K562 (cell line): ENCODE measurements around the gene SYNCRIP. TPM values are rescaled to one million over a fixed set of nuclear protein-coding genes. Genes with fewer than 3 reads are reported as not detected.

Experiments used
- CREB5 ChIP-seq: fragments of 250-450 bp; sonication (Bioruptor Pico); IDR thresholded peaks from 2 replicates; pipeline ENCODE4 v1.5.0; 2020; ENCODE audit warnings: mild to moderate bottlenecking
- ESRRA ChIP-seq: fragments of 450-650 bp; IDR thresholded peaks from 2 replicates; pipeline ENCODE4 v1.6.1; 2014; ENCODE audit warnings: low read depth, mild to moderate bottlenecking, moderate library complexity, borderline replicate concordance
- ETV1 ChIP-seq: fragments of 450-650 bp; conservative IDR thresholded peaks from 2 replicates; pipeline ENCODE4 v1.6.1; 2016; ENCODE audit warnings: missing genetic modification characterization, control low read depth, low read depth, missing compliant biosample characterization
- MAFG ChIP-seq: fragments of 450-650 bp; conservative IDR thresholded peaks from 2 replicates; pipeline ENCODE4 v1.6.1; 2016; ENCODE audit warnings: missing genetic modification characterization, missing compliant biosample characterization
- MXD1 ChIP-seq: fragments of 250-450 bp; sonication (Bioruptor Pico); IDR thresholded peaks from 2 replicates; pipeline ENCODE4 v1.8.0; 2021; ENCODE audit warnings: borderline replicate concordance, mild to moderate bottlenecking, moderate library complexity; ENCODE audit not compliant: poor library complexity, severe bottlenecking
- MYC ChIP-seq, 2 experiments: fragments of 250-450 bp in 1 of 2; sonication (Bioruptor Pico) in 1 of 2; IDR thresholded peaks; 2 replicates each; pipeline versions ENCODE4 v1.5.1 to v1.6.1; 2012 to 2021; ENCODE audit warnings: low read depth in 2 of 2, borderline replicate concordance in 1 of 2, improper control_type of control experiment in 1 of 2, low read length in 1 of 2, mild to moderate bottlenecking in 1 of 2, moderate library complexity in 1 of 2
- NKRF ChIP-seq: fragments of 450-650 bp; IDR thresholded peaks from 2 replicates; pipeline ENCODE4 v1.6.1; 2016; ENCODE audit warnings: borderline replicate concordance
- SAP30 ChIP-seq: fragments of 200-600 bp; sonication (generic); IDR thresholded peaks from 2 replicates; pipeline ENCODE4 v1.6.1; 2012; ENCODE audit warnings: borderline replicate concordance, low read depth, mild to moderate bottlenecking, moderate library complexity, low read length, control low read depth, inconsistent platforms; ENCODE audit not compliant: insufficient read depth, poor library complexity, severe bottlenecking
- SNRNP70 ChIP-seq: fragments of 200-400 bp; formaldehyde crosslinking; optimal IDR thresholded peaks from 2 replicates; pipeline ENCODE3; 2017; ENCODE audit warnings: low read depth, low read length
- SRF ChIP-seq, 2 experiments: fragments of 250-450, 450-650 bp in 1 of 2; sonication (Bioruptor Pico) in 1 of 2; sonication (generic) in 1 of 2; formaldehyde crosslinking; IDR thresholded peaks; 2 replicates each; pipeline versions ENCODE4 v1.5.0 to v1.5.1; 2020 to 2022; ENCODE audit warnings: mild to moderate bottlenecking in 1 of 2, missing genetic modification reagents in 1 of 2
- STAT5A ChIP-seq: IDR thresholded peaks from 2 replicates; pipeline ENCODE4 v1.6.1; 2012; ENCODE audit warnings: low read length, inconsistent platforms, borderline replicate concordance
- TARDBP ChIP-seq: fragments of 450-650 bp; IDR thresholded peaks from 2 replicates; pipeline ENCODE4 v1.6.1; 2016
- THRAP3 ChIP-seq: fragments of 450-650 bp; IDR thresholded peaks from 2 replicates; pipeline ENCODE4 v1.6.1; 2016; ENCODE audit warnings: mild to moderate bottlenecking, inconsistent platforms, borderline replicate concordance
- XRCC5 ChIP-seq: fragments of 200-400 bp; formaldehyde crosslinking; IDR thresholded peaks from 2 replicates; pipeline ENCODE4 v1.6.1; 2017; ENCODE audit warnings: low read depth, mild to moderate bottlenecking, low read length
- ZC3H4 ChIP-seq: sonication (generic); formaldehyde crosslinking; IDR thresholded peaks from 2 replicates; pipeline ENCODE4 v1.9.0; 2021; ENCODE audit warnings: missing genetic modification reagents, borderline replicate concordance
- ZNF740 ChIP-seq, 3 experiments: fragments of 200-800 bp in 1 of 3; sonication (Bioruptor generic) in 1 of 3; sonication (generic) in 1 of 3; formaldehyde crosslinking in 1 of 3; IDR thresholded peaks; 2 replicates each; pipeline versions ENCODE4 v1.6.1 to v1.8.0; 2016 to 2022; ENCODE audit warnings: mild to moderate bottlenecking in 2 of 3, missing compliant biosample characterization in 2 of 3, missing genetic modification characterization in 2 of 3, missing genetic modification reagents in 1 of 3
- polyA plus RNA-seq, 8 experiments: library from polyadenylated mRNA; depleted of rRNA in 4 of 8; stranded (reverse) in 5 of 8; unstranded in 3 of 8; fragments of >200 nt; fragmentation: Nextera tagmentation in 2 of 8; fragmentation: Illumina TruSeq in 1 of 8; extraction: Ambion mirVana in 2 of 8; extraction: Trizol in 1 of 8; gene quantifications; 2 replicates each; pipeline versions ENCODE4 v1.2.1 to v1.2.3, GENCODE V29; 2011 to 2014; ENCODE audit warnings: inconsistent platforms in 1 of 8, missing spikeins in 1 of 8
- total RNA-seq, 7 experiments: library from RNA; depleted of rRNA in 6 of 7; stranded (reverse); fragments of >200 nt in 6 of 7; fragmentation: Illumina TruSeq in 2 of 7; extraction: Trizol in 2 of 7; gene quantifications; 2 replicates each; pipeline versions ENCODE4 v1.2.1 to v1.2.3, GENCODE V29; 2011 to 2021; ENCODE audit warnings: low replicate concordance in 1 of 7

The SYNCRIP gene
- total and polyA plus RNA-seq, 9 of the 15 experiments (the other 6 are each of a cell fraction or from before 2014, with no cell fraction given) = 46.5 to 295 (median 140) TPM

- 0 out of 2 replicates have a peak, but pooled peaks have one; percentile 69 for TF ChIP-seq CREB5 (CRISPR knock-in tag)
- TF ChIP-seq SNRNP70 = peak; percentile 97
- no peak for TF ChIP-seq THRAP3
- 0 out of 2 replicates have a peak, but pooled peaks have one; percentile 14 for TF ChIP-seq STAT5A
- TF ChIP-seq ESRRA = no peak
- TF ChIP-seq SRF (CRISPR knock-in tag; IDR thresholded peaks at IDR 0.05) = 0 out of 4 replicates have a peak, but pooled peaks of 1 of the 2 experiments have one; percentile 4
- TF ChIP-seq ZNF740 (CRISPR knock-in tag; IDR thresholded peaks at IDR 0.05) = peak; percentile 22; the same call in 1 of the 2 replicates
- TF ChIP-seq ZNF740 (tag; IDR thresholded peaks at IDR 0.05) = no peak
- TF ChIP-seq ETV1 (tag) = no peak
- peak; percentile 66 for TF ChIP-seq NKRF
- TF ChIP-seq XRCC5 = peak; percentile 70; the same call in 1 of the 2 replicates
- TF ChIP-seq SAP30 = peak; percentile 52
- no peak for TF ChIP-seq MYC (IDR thresholded peaks at IDR 0.05; ENCODE audit: low read depth, low read length)
- peak; percentile 87; the same call in 1 of the 2 replicates for TF ChIP-seq MYC (CRISPR knock-in tag; IDR thresholded peaks at IDR 0.05; ENCODE audit: borderline replicate concordance, low read depth)
- TF ChIP-seq TARDBP = no peak
- no peak for TF ChIP-seq MAFG (tag)
- TF ChIP-seq ZC3H4 (CRISPR knock-in tag) = peak; percentile 90; the same call in 1 of the 2 replicates
- TF ChIP-seq MXD1 (CRISPR knock-in tag) = peak; percentile 28
These were observed 35.4 kb upstream of the SYNCRIP start (continued) for GRCh38 chr6:85678026-85678601.
